Natural killer cell (primary cell): Measurements from ENCODE around the gene SLC39A13. TPM values are rescaled to one million over a fixed set of nuclear protein-coding genes. Genes with fewer than 3 reads are reported as not detected.

Source experiments
- ATAC-seq, 3 donors: fragments of 150-1000 bp in 2 of 3; fragments of 200-7000 bp in 1 of 3; cut with Tn5 transposase; 1 replicate in 1 of 3; 2 replicates in 2 of 3; pipeline ENCODE4 v1.10.0; 2021; ENCODE audit warnings: mild to moderate bottlenecking in 2 of 3, moderate library complexity in 2 of 3
- DNase-seq, 2 donors: peaks; one replicate each; pipeline versions ENCODE4 v3.0.0 to v3.0.0-alpha.2; 2013 to 2021; ENCODE audit warnings: mixed read lengths in 1 of 2
- H3K27ac ChIP-seq: one replicate; pipeline ENCODE4 v1.5.1; 2013; ENCODE audit warnings: mild to moderate bottlenecking, low read length
- H3K27me3 ChIP-seq: one replicate; pipeline ENCODE4 v1.6.1; 2013; ENCODE audit warnings: low read length; ENCODE audit not compliant: control insufficient read depth, insufficient read depth
- H3K36me3 ChIP-seq: one replicate; pipeline ENCODE4 v1.6.1; 2013; ENCODE audit warnings: low read length; ENCODE audit not compliant: control insufficient read depth, insufficient read depth
- H3K4me1 ChIP-seq: one replicate; pipeline ENCODE4 v1.6.1; 2013; ENCODE audit warnings: low read length; ENCODE audit not compliant: control insufficient read depth, insufficient read depth
- H3K4me3 ChIP-seq: one replicate; pipeline ENCODE4 v1.5.1; 2013; ENCODE audit warnings: low read length
- H3K9me3 ChIP-seq: one replicate; pipeline ENCODE4 v1.6.1; 2013; ENCODE audit warnings: low read length; ENCODE audit not compliant: control insufficient read depth, insufficient read depth
- H3K27ac Mint-ChIP-seq, 2 donors: one replicate each; pipeline ENCODE4 v1.8.0; 2022; ENCODE audit warnings: mild to moderate bottlenecking in 2 of 2, mixed read lengths in 2 of 2, moderate library complexity in 1 of 2
- H3K27me3 Mint-ChIP-seq, 2 donors: one replicate each; pipeline ENCODE4 v1.8.0; 2022; ENCODE audit warnings: low read depth in 2 of 2, mixed read lengths in 2 of 2
- H3K36me3 Mint-ChIP-seq: one replicate; pipeline ENCODE4 v1.8.0; 2022; ENCODE audit warnings: mixed read lengths
- H3K4me1 Mint-ChIP-seq, 2 donors: one replicate each; pipeline ENCODE4 v1.8.0; 2022; ENCODE audit warnings: mixed read lengths in 2 of 2
- H3K4me3 Mint-ChIP-seq: one replicate; pipeline ENCODE4 v1.8.0; 2022; ENCODE audit warnings: mild to moderate bottlenecking, moderate library complexity, mixed read lengths
- H3K9me3 Mint-ChIP-seq, 2 donors: one replicate each; pipeline ENCODE4 v1.8.0; 2022; ENCODE audit warnings: mixed read lengths in 2 of 2
- CTCF ChIP-seq: fragments of 200-600 bp; IDR thresholded peaks from one replicate; pipeline ENCODE4 v1.8.0; 2022; ENCODE audit warnings: antibody characterized with exemption
- WGBS: methylation state at CpG from one replicate; pipeline ENCODE4 v1.1.7; 2013; ENCODE audit warnings: missing lambda C conversion rate; ENCODE audit not compliant: insufficient coverage; 5-methylcytosine and 5-hydroxymethylcytosine counted together
- intact Hi-C: fragments of 100-400 bp; cut with micrococcal nuclease; formaldehyde crosslinking; loops from one replicate; pipeline ENCODE4 v1.14.2; 2022
- total RNA-seq, 4 donors: library from RNA; stranded (reverse); fragments of 120-200 nt in 1 of 4; gene quantifications; one replicate each; pipeline versions ENCODE4 v1.2.3 to v1.2.4, GENCODE V29; 2013 to 2022

Gene SLC39A13
- total RNA-seq, 3 donors from 2014 or later (not counting 1 experiment from before 2014, with no cell fraction given) = 29.1 to 34.7 (median 32.6) TPM

DNA sequence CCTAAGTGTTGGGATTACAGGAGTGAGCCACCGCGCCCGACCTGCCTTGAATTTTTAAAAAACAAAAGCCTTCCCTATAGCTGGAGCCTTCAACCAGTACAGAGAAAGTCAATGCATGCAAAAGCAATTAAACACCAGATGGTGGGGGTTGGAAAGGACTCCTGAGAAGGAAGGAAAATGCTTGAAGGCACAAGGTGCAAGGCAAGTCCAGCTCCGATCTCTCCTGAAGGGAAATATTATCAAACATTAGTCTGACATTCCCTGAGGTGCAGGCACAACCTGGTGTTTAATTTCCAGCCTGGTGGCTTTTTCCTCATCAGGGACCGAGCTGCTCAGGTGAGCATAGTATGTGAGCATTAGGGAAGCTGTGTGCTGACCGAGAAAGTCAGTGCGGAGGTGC, 53.5 kb downstream of the SLC39A13 start:
- H3K27me3 ChIP-seq = no peaks in the 10 kb centered on the region
- intact Hi-C loops = no loop called here
- H3K9me3 ChIP-seq = no peaks in the 10 kb centered on the region
- Mint-ChIP-seq H3K27ac (peak overlapping the region in 1 of 2 donors; percentile 42), H3K9me3 (no peaks in the 10 kb centered on the region), H3K27me3 (no peaks in the 10 kb centered on the region), H3K4me1 (peaks cover 0 to 14% of the 10 kb centered on the region in 2 donors), H3K36me3 (no peaks in the 10 kb centered on the region), H3K4me3 (no peak overlapping the region)
- WGBS = 96% methylated on average over 4 of the region's 7 CpGs
- H3K36me3 ChIP-seq = peaks cover 20% of the 10 kb centered on the region
- H3K4me1 ChIP-seq = no peaks in the 10 kb centered on the region
- no peak overlapping the region for H3K27ac ChIP-seq
- no peak for TF ChIP-seq CTCF
- DNase-seq = no peak
- no peak overlapping the region for H3K4me3 ChIP-seq
- no peak for ATAC-seq

DNA sequence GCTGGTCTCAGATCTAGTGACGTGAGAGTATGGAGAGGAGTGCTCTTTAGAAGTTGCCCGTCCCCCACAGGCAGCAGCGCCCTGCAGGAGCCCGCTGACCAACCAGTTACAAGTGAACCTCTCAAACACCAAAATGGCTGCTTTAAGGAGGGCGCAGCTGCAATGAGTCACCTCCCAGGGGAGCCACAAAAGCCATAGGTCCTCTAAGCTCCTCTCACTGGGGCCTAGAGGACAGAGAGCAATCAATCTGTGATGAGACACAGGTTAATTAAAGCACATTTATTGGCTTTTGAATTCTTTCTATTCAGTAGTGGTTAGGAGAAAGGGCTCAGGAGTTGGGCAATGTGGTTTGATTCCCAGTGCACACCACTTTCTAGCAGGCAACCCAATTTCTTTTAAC, 56.1 kb downstream of the SLC39A13 start:
- Mint-ChIP-seq H3K36me3 (no peaks in the 10 kb centered on the region), H3K27me3 (no peaks in the 10 kb centered on the region), H3K27ac (no peak overlapping the region), H3K9me3 (no peaks in the 10 kb centered on the region), H3K4me1 (peaks cover 4 to 36% of the 10 kb centered on the region in 2 donors), H3K4me3 (no peak overlapping the region)
- TF ChIP-seq CTCF = no peak
- intact Hi-C loops = no loop called here
- Histone ChIP-seq H3K4me1 (peaks cover 3% of the 10 kb centered on the region), H3K36me3 (peaks cover 38% of the 10 kb centered on the region), H3K27ac (no peak overlapping the region), H3K9me3 (no peaks in the 10 kb centered on the region), H3K4me3 (no peak overlapping the region), H3K27me3 (no peaks in the 10 kb centered on the region)
- ATAC-seq = no peak
- WGBS = 98% methylated on average over 5 of the region's 5 CpGs
- DNase-seq = no peak

Other genes with a start within 250 kb of the SLC39A13 start
- 100 to 1,000 TPM; 199 to 236 (median 228) TPM for gene ARFGAP2, start 231.7 kb upstream of the SLC39A13 start, total RNA-seq
- 1 to 10 TPM in 1 of 3 donors, not detected in 2; 1.3 TPM for gene PACSIN3, start 222.2 kb upstream of the SLC39A13 start, total RNA-seq
- 10 to 100 TPM; 66.0 to 75.4 (median 67.8) TPM for gene DDB2, start 193.6 kb upstream of the SLC39A13 start, total RNA-seq
- 10 to 100 TPM; 15.5 to 21.9 (median 16.8) TPM for gene ACP2, start 159.8 kb upstream of the SLC39A13 start, total RNA-seq
- gene NR1H3, start 150.6 kb upstream of the SLC39A13 start, total RNA-seq = 10 to 100 TPM; 11.3 to 26.0 (median 13.5) TPM
- gene MADD, start 138.5 kb upstream of the SLC39A13 start, total RNA-seq = 100 to 1,000 TPM; 333 to 383 (median 335) TPM
- under 1 TPM in 2 of 3 donors, not detected in 1; 0.45 to 0.53 TPM for gene MYBPC3, start 55.9 kb upstream of the SLC39A13 start, total RNA-seq
- gene SPI1, start 30.0 kb upstream of the SLC39A13 start, total RNA-seq = 10 to 100 TPM; 15.0 to 65.4 (median 55.4) TPM
- 10 to 100 TPM; 74.0 to 85.9 (median 77.7) TPM for gene PSMC3, start 17.8 kb downstream of the SLC39A13 start, total RNA-seq
- 1 to 10 TPM; 1.6 to 2.2 (median 1.7) TPM for gene RAPSN, start 40.5 kb downstream of the SLC39A13 start, total RNA-seq
- gene CELF1, start 144.5 kb downstream of the SLC39A13 start, total RNA-seq = 100 to 1,000 TPM; 128 to 168 (median 162) TPM
- gene PTPMT1, start 157.0 kb downstream of the SLC39A13 start, total RNA-seq = 10 to 100 TPM; 19.4 to 28.6 (median 20.4) TPM
- 10 to 100 TPM; 17.7 to 24.1 (median 20.9) TPM for gene KBTBD4, start 170.4 kb downstream of the SLC39A13 start, total RNA-seq
- gene NDUFS3, start 170.5 kb downstream of the SLC39A13 start, total RNA-seq = 100 to 1,000 TPM; 114 to 138 (median 115) TPM
- gene FAM180B, start 178.1 kb downstream of the SLC39A13 start, total RNA-seq = under 1 TPM in 1 of 3 donors, not detected in 2; 0.25 TPM
- gene C1QTNF4, start 185.8 kb downstream of the SLC39A13 start, total RNA-seq = 1 to 10 TPM in 2 of 3 donors, under 1 TPM in 1; 0.78 to 2.0 (median 1.3) TPM
- 10 to 100 TPM; 25.0 to 32.4 (median 31.4) TPM for gene MTCH2, start 234.0 kb downstream of the SLC39A13 start, total RNA-seq